IPS-18a (cell line): ENCODE results near the gene SYNGR4.

Experiments
- H3K27ac ChIP-seq: one replicate; pipeline ENCODE4 v1.5.1; 2013; ENCODE audit warnings: low read length
- H3K27me3 ChIP-seq: one replicate; pipeline ENCODE4 v1.6.1; 2013; ENCODE audit warnings: mild to moderate bottlenecking, low read length; ENCODE audit not compliant: control insufficient read depth, insufficient read depth
- H3K36me3 ChIP-seq: one replicate; pipeline ENCODE4 v1.6.1; 2013; ENCODE audit warnings: low read depth, low read length; ENCODE audit not compliant: control insufficient read depth
- H3K4me1 ChIP-seq: one replicate; pipeline ENCODE4 v1.6.1; 2013; ENCODE audit warnings: low read depth, low read length; ENCODE audit not compliant: control insufficient read depth
- H3K4me3 ChIP-seq: one replicate; pipeline ENCODE4 v1.5.1; 2013; ENCODE audit warnings: low read length
- H3K9ac ChIP-seq: one replicate; pipeline ENCODE4 v1.6.1; 2013; ENCODE audit warnings: mild to moderate bottlenecking, low read length, moderate library complexity
- H3K9me3 ChIP-seq: one replicate; pipeline ENCODE4 v1.6.1; 2013; ENCODE audit warnings: low read depth, low read length; ENCODE audit not compliant: control insufficient read depth

Gene SYNGR4

DNA sequence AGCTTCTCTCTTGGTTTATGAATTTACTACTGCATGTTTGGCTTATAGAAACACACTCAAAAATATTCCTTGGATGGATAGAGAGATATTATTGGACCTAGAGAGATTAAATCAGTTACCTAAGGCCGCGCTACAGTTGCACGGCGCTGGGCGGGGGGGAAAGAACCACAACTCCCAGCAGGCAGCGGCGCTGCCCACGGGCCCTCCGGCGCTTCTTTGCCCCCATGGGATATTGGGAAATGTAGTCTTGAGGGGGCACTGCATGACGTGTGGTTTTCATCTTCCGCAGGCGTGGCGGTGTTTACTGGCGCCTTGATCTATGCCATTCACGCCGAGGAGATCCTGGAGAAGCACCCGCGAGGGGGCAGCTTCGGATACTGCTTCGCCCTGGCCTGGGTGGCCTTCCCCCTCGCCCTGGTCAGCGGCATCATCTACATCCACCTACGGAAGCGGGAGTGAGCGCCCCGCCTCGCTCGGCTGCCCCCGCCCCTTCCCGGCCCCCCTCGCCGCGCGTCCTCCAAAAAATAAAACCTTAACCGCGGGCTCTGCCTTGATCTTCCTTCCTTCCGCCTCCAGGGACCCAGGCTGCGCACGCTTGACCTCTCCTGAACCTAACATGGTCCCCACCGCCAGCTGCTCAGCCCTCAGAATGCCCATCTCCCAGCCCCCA, 34.0 kb upstream of the SYNGR4 start:
- H3K4me3 ChIP-seq = peak overlapping the region; percentile 57

DNA sequence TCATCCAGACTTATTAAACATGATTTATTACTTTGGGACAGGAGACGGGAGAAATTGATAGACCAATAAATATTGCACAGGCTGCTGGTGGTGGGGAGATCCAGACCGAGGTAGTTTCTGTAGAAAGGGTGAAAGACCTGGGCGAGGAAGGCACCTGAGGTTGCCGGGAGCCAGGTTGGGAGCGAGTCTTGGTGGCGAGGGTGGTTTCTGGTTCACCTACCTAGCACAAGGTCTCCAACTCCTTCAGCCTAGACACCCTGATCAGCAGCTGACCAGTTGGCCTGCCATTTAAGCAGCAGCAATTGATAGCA, 31.9 kb upstream of the SYNGR4 start:
- Histone ChIP-seq H3K36me3 (no peaks in the 10 kb centered on the region), H3K27me3 (no peaks in the 10 kb centered on the region), H3K4me1 (peaks cover 6% of the 10 kb centered on the region), H3K27ac (no peak overlapping the region), H3K4me3 (peak overlapping the region; percentile 49), H3K9ac (no peak overlapping the region), H3K9me3 (no peaks in the 10 kb centered on the region)

More for the DNA sequence above, 34.0 kb upstream of the SYNGR4 start:
- H3K4me1 ChIP-seq = peaks cover 13% of the 10 kb centered on the region
- H3K36me3 ChIP-seq = no peaks in the 10 kb centered on the region
- H3K9ac ChIP-seq = peak overlapping the region; percentile 4
- no peaks in the 10 kb centered on the region for H3K9me3 ChIP-seq
- no peaks in the 10 kb centered on the region for H3K27me3 ChIP-seq
- no peak overlapping the region for H3K27ac ChIP-seq

DNA sequence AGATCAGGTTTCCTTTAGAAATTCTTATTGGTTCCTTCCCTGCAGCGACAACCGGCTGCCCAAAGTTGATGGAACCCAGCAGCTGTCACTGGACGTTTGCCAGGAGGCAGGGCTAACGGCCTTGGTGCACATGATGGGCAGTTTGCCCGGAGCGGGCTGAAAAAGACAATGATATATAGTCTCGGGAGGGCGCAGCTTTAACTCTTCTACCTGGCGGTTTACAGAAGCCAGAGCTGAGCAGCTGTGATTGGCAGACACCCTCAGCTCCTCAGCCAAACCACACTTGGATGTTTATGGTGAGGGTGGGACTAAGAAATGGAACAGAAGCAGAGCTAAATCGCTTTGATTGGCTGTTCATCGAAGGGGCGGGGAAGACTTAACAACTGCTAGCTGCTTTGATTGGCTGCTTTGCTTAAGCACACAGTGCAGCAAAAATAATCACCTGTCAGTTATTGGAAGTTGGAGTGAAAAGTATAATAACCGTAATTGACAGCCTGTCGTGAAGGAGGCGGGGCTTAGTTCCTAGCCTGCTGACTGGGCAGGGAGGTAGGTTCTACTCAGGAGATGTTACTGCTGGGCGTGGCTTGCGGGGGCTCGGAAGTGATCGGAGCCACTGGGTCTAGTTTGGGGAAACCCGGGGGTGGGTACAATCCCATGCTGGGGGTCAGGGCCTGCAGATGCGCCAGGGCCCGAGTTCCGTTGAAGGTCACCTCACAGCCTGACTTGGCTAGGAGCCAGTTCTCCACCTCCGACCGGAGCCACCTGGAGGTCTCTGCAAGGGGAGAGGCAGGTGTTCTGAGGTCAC, 31.3 kb upstream of the SYNGR4 start:
- Histone ChIP-seq H3K9ac (no peak overlapping the region), H3K4me3 (peak overlapping the region; percentile 49)

DNA sequence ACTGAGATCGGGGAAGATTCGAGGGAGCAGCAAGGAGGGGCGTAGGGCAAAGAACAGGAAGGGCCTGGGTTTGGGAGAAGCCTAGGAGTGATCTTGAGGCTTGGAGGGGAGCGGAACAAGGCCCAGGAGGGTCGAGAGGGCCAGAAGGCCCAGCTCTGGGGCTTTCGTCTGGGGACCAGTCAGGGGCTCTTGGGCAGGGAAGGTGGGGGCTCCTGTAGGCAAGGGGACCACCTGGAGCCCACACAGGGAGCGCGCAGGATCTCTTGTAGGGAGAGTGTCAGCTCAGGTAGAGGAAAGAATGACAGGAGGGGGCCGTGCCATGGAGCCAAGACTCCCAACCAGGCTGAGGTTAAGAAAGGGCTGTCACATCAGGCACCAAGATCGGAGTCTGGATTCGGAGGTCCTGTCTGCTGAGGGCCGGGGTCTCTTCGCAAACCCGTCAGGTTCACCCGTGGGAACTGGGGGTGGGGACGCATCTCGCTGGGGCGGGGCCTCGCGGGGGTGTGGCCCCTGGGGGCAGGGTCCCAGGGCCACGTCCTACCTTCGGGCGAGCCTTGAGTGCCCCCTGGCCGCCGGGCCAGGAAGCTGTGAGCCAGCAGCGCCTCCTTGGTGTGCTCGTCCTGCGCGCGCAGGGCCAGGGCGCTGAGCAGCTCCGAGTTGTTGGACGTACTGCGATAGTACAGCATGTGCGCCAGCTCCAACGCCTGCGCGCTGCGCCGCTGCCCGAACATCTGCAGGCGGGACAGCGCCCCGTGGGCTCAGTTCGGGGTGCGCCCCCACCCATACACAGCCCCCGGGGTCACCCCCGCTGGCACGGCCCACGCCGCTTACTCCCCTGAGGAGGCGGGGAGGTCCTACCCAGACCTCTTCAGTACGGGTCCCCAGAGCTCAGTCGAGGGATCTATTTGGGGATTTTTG, 30.4 kb upstream of the SYNGR4 start:
- Histone ChIP-seq H3K4me1 (peaks cover 6% of the 10 kb centered on the region), H3K27ac (no peak overlapping the region), H3K27me3 (no peaks in the 10 kb centered on the region), H3K36me3 (no peaks in the 10 kb centered on the region), H3K9me3 (no peaks in the 10 kb centered on the region), H3K9ac (peak overlapping the region; percentile 34), H3K4me3 (peak overlapping the region; percentile 56)

More for the DNA sequence above, 31.3 kb upstream of the SYNGR4 start:
- Histone ChIP-seq H3K36me3 (no peaks in the 10 kb centered on the region), H3K27ac (no peak overlapping the region), H3K9me3 (no peaks in the 10 kb centered on the region), H3K27me3 (no peaks in the 10 kb centered on the region), H3K4me1 (peaks cover 6% of the 10 kb centered on the region)

DNA sequence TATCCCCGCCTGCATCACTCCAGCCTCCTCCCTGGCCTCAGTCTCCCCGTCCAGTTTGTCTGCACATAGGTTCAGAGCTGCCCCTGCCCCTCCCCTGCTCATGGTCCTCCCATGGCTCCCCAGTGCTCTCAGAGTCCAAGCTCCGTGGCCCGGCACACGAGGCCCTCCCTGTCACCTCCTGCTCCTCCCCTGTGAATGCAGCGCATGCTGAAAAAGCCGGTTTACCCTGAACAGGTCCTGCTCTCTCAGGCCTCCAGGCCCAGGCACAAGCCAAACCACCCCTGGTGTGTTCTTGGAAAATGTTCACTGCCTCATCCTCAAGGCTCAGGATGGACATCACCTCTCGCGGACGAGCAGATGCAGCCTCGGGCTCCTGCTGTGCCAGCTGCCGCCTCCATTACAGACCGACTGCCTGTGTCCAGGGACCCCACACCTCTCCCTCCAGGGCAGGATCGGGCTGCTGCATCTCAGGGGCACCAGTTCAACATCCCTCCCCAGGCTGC, 25.9 kb upstream of the SYNGR4 start:
- no peak overlapping the region for H3K27ac ChIP-seq
- H3K9me3 ChIP-seq = no peaks in the 10 kb centered on the region
- H3K27me3 ChIP-seq = no peaks in the 10 kb centered on the region
- H3K4me1 ChIP-seq = peaks cover 4% of the 10 kb centered on the region
- H3K36me3 ChIP-seq = no peaks in the 10 kb centered on the region
- no peak overlapping the region for H3K4me3 ChIP-seq
- H3K9ac ChIP-seq = no peak overlapping the region

DNA sequence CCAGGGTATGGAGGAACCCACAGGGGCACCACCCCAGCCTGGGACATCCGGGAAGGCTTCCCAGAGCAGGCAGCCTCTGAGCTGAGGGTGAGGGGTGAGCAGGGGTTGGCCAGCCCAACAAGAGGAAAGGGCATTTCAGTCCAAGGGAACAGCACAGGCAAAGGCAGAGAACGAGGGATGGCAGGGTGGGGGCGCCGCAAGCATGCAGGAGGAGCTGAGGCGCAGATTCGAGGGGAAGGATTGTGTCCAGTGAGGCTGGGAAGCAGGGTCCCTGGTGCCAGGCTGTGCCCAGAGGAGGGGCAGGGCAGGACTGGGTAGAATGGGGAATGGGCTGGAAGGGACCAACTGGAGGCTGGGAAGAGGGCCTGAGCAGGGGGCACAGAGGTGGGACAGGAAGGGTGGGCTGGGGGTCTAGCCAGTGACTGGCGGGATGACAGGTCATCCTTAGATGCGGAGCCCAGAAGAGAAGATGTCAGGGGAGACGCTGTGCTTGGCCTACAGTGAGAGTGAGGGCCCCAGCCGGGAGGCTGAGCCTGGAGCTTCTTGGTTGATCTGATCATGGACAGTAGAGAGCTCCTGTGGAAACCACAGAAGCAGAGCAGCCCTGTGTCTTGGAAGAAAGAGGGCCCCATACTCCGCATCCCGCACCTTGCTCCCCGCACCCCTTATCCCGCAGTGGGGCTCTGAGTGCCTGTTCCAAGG, 25.2 kb upstream of the SYNGR4 start:
- Histone ChIP-seq H3K27me3 (no peaks in the 10 kb centered on the region), H3K27ac (no peak overlapping the region), H3K4me1 (no peaks in the 10 kb centered on the region), H3K9me3 (no peaks in the 10 kb centered on the region), H3K4me3 (no peak overlapping the region), H3K36me3 (no peaks in the 10 kb centered on the region), H3K9ac (no peak overlapping the region)

DNA sequence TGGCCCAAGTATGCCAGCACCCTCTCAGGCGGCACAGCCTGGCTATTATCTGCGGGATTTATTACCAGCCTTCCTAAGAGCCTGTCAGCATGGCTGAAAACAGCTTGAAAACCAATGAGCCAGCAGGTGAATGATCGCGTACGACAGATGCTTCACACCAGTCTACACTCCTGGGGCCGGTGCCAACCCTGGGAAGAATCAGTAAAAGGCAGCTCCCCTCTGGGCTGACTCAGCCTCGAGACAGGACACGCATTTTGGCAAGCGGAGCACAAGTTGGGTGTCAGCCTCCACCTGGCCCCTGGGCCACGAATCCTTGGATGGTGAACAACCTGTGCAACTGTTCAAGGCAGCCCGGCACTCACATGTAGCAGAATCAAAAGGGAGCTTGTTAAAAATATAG, 23.2 kb upstream of the SYNGR4 start:
- Histone ChIP-seq H3K27me3 (no peaks in the 10 kb centered on the region), H3K4me3 (no peak overlapping the region), H3K9me3 (no peaks in the 10 kb centered on the region), H3K27ac (no peak overlapping the region), H3K4me1 (no peaks in the 10 kb centered on the region), H3K9ac (no peak overlapping the region), H3K36me3 (no peaks in the 10 kb centered on the region)

DNA sequence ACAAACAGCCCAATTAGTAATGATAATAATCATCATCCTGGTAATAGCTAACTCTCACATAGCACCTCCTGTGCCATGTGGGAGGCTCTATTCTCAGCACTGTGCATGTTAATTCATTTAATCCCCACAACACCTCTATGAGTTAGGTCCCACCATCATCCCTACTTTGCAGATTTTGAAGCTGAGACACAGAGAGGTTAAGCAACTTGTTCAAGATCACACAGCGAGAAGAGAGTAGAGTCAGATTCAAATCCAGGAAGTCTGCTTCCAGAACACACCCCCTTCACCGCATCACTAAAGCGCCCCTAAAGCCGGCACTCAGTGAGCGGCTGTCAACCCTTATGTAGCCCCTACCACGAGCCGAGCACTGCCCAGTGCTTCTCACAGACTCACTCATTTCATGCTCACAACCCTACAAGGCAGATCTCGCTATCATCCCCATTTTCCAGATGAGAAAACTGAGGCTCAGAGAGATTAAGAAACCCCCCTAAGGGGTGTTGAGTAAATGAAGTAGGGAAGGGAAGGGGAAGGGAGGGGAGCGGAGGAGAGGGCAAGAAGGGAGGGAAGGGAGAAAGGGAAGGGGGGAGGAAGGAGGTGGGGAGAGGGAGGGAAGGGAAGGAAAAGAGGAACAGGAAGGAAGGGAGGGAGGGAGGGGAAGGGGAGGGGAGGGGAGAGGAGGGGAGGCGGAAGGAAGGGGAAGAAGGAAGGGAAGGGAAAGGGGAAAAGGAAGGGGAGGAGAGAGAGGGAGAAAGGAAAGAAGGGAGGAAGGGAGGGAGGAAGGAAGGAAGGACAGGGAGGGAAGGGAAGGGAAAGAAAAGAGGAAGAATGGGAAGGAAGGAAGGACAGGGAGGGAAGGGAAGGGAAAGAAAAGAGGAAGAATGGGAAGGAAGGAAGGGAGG, 22.4 kb upstream of the SYNGR4 start:
- no peak overlapping the region for H3K27ac ChIP-seq

DNA sequence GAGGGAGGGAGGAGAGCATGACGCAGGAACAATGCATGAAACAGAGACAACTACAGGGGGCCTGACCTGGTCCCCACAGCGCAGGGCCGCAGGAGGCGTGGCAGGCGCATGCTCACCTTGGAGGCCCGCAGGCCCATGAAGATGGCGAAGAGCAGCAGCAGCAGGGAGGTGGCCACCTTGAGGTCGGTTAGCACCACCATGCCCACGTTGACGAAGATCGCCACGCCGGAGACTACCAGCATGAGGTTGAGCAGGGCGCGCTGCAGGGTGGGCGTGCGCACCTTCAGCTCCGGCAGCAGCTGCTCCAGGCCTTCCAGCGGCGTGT, 21.8 kb upstream of the SYNGR4 start:
- no peak overlapping the region for H3K9ac ChIP-seq
- no peak overlapping the region for H3K27ac ChIP-seq
- no peaks in the 10 kb centered on the region for H3K9me3 ChIP-seq
- no peaks in the 10 kb centered on the region for H3K4me1 ChIP-seq
- no peaks in the 10 kb centered on the region for H3K27me3 ChIP-seq
- no peak overlapping the region for H3K4me3 ChIP-seq
- no peaks in the 10 kb centered on the region for H3K36me3 ChIP-seq

More for the DNA sequence above, 22.4 kb upstream of the SYNGR4 start:
- Histone ChIP-seq H3K27me3 (no peaks in the 10 kb centered on the region), H3K4me1 (no peaks in the 10 kb centered on the region), H3K36me3 (no peaks in the 10 kb centered on the region), H3K9me3 (no peaks in the 10 kb centered on the region), H3K4me3 (no peak overlapping the region), H3K9ac (no peak overlapping the region)

DNA sequence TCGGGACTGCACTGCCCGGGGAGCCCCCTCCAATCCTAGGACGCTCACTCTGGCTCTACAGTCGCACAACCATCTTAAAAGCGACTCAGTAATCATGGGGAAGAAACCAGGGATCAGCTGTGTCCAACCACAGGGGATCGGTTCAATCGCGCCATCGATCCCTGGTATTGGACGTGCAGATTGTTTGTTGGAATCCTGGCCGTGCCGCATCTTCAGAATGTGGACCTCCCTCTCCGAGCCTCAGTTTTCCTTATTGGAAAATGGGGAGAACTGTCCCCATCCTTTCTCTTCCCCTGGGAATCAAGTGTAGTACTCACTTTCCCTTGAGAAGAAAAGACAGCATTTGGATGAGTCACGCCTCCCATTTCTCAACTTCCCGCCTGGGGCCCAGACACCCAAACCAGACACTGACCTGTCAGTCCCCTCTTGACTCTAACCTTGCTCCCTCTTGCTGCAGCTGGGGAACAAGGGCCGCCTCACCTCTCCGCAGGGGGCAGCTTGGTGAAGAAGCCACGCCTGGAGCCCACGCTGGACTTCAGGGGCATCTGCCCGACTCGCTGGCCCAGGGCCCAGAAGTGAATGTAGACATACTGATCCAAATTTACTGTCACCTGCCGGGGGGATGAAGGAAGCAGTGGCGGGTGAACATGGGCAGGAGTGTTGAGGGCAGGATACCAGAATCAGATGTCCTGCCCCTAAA, 21.2 kb upstream of the SYNGR4 start:
- Histone ChIP-seq H3K27ac (no peak overlapping the region), H3K36me3 (no peaks in the 10 kb centered on the region), H3K9ac (no peak overlapping the region), H3K9me3 (no peaks in the 10 kb centered on the region), H3K27me3 (no peaks in the 10 kb centered on the region), H3K4me1 (no peaks in the 10 kb centered on the region), H3K4me3 (no peak overlapping the region)
